ENCODE results near the gene ANXA5. TPM values are rescaled to one million over a fixed set of nuclear protein-coding genes. Genes with fewer than 3 reads are reported as not detected.
A peak's percentile ranks its signal among the peaks of the same experiment; 100 is the strongest.

ANXA5 gene
- total and polyA plus RNA-seq, 3 experiments from 2014 or later: 79.7 to 183 (median 83.5) TPM

- Mint-ChIP-seq H3K27ac (peak overlapping the region; percentile 89 to 98 (median 96)), H3K4me1 (peaks cover 29 to 33% (median 30%) of the 10 kb centered on the region in 3 donors), H3K27me3 (peaks cover 0 to 2% of the 10 kb centered on the region in 2 donors), H3K36me3 (peaks cover 0 to 16% (median 6%) of the 10 kb centered on the region in 3 donors), H3K4me3 (peak overlapping the region; percentile 90 to 99 (median 98)), H3K9me3 (no peaks in the 10 kb centered on the region)
- H3K27ac ChIP-seq (ENCODE audit: low read depth, low read length): peak overlapping the region; percentile 85
- H3K4me1 ChIP-seq (ENCODE audit: insufficient read depth, low read length): no peaks in the 10 kb centered on the region
- no peaks in the 10 kb centered on the region for H3K27me3 ChIP-seq (ENCODE audit: insufficient read depth, low read length, poor library complexity, severe bottlenecking)
- POLR2A ChIA-PET: interaction anchor here (1.3 to 1.8 kb wide), 2 partner anchors 12 to 105 kb away, joined by 4 to 7 read pairs; partner anchors contain the start of gene EXOSC9
- H3K36me3 ChIP-seq (ENCODE audit: insufficient read depth, low read length): no peaks in the 10 kb centered on the region
- peak overlapping the region; percentile 79 for H3K4me3 ChIP-seq (ENCODE audit: low read length)
- H3K9me3 ChIP-seq (ENCODE audit: low read length): no peaks in the 10 kb centered on the region
- DNase-seq: peak; percentile 38 to 65 (median 45)
- CTCF ChIA-PET: interaction anchor here (0.7 to 1.9 kb wide), 4 partner anchors 9 to 204 kb away, joined by 3 to 7 read pairs (median 4); no protein-coding TSS in a partner anchor
Measured at GRCh38 chr4:121696170-121696580, 605 bp downstream of the ANXA5 start.

DNA sequence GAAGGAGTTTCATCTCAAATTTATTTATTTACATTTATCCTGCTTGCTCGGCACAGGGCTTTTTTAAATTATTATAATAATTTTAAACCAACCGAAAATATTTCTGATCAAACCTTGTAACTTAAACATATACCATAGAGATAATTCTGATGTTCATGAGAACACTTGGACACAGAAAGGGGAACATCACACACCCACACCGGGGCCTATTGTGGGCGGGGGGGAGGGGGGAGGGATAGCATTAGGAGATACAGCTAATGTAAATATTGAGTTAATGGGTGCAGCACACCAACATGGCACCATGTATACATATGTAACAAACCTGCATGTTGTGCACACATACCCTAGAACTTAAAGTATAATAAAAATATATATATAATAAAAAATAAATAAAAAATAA is 2.9 kb downstream of the ANXA5 start:
- ChIA-PET CTCF (no interaction called here), POLR2A (no interaction called here)
- Histone ChIP-seq H3K4me1 (ENCODE audit: insufficient read depth, low read length) (no peaks in the 10 kb centered on the region), H3K27ac (ENCODE audit: low read depth, low read length) (no peak overlapping the region), H3K27me3 (ENCODE audit: insufficient read depth, low read length, poor library complexity, severe bottlenecking) (no peaks in the 10 kb centered on the region), H3K36me3 (ENCODE audit: insufficient read depth, low read length) (no peaks in the 10 kb centered on the region), H3K4me3 (ENCODE audit: low read length) (no peak overlapping the region), H3K9me3 (ENCODE audit: low read length) (no peaks in the 10 kb centered on the region)
- DNase-seq: no peak
- peaks cover 0 to 2% of the 10 kb centered on the region in 2 donors for H3K27me3 Mint-ChIP-seq
- H3K27ac Mint-ChIP-seq: no peak overlapping the region
- no peaks in the 10 kb centered on the region for H3K9me3 Mint-ChIP-seq
- H3K4me1 Mint-ChIP-seq: peaks cover 29 to 33% (median 30%) of the 10 kb centered on the region in 3 donors
- H3K36me3 Mint-ChIP-seq: peaks cover 0 to 16% (median 6%) of the 10 kb centered on the region in 3 donors
- H3K4me3 Mint-ChIP-seq: peak overlapping the region in 1 of 7 donors; percentile 25

- Histone ChIP-seq H3K27me3 (ENCODE audit: insufficient read depth, low read length, poor library complexity, severe bottlenecking) (no peaks in the 10 kb centered on the region), H3K27ac (ENCODE audit: low read depth, low read length) (no peak overlapping the region), H3K36me3 (ENCODE audit: insufficient read depth, low read length) (no peaks in the 10 kb centered on the region), H3K4me1 (ENCODE audit: insufficient read depth, low read length) (no peaks in the 10 kb centered on the region), H3K4me3 (ENCODE audit: low read length) (no peak overlapping the region), H3K9me3 (ENCODE audit: low read length) (no peaks in the 10 kb centered on the region)
- H3K9me3 Mint-ChIP-seq: no peaks in the 10 kb centered on the region
- no peak for DNase-seq
- H3K36me3 Mint-ChIP-seq: peaks cover 0 to 16% (median 6%) of the 10 kb centered on the region in 3 donors
- peak overlapping the region in 2 of 8 donors; percentile 41 to 51 for H3K27ac Mint-ChIP-seq
- peak overlapping the region in 1 of 7 donors; percentile 25 for H3K4me3 Mint-ChIP-seq
- peaks cover 0 to 1% of the 10 kb centered on the region in 2 donors for H3K27me3 Mint-ChIP-seq
- ChIA-PET CTCF (no interaction called here), POLR2A (no interaction called here)
- peaks cover 26 to 33% (median 29%) of the 10 kb centered on the region in 3 donors for H3K4me1 Mint-ChIP-seq
Measured at GRCh38 chr4:121693450-121693849, 3.3 kb downstream of the ANXA5 start.

GRCh38 chr4:121692261-121692660 is 4.5 kb downstream of the ANXA5 start:
- Mint-ChIP-seq H3K4me1 (peaks cover 17 to 25% (median 21%) of the 10 kb centered on the region in 3 donors), H3K27me3 (no peaks in the 10 kb centered on the region), H3K4me3 (peak overlapping the region in 1 of 7 donors; percentile 43), H3K9me3 (no peaks in the 10 kb centered on the region), H3K36me3 (peaks cover 0 to 15% (median 6%) of the 10 kb centered on the region in 3 donors), H3K27ac (peak overlapping the region in 1 of 8 donors; percentile 17)
- no peaks in the 10 kb centered on the region for H3K27me3 ChIP-seq (ENCODE audit: insufficient read depth, low read length, poor library complexity, severe bottlenecking)
- H3K4me3 ChIP-seq (ENCODE audit: low read length): no peak overlapping the region
- DNase-seq: no peak
- H3K36me3 ChIP-seq (ENCODE audit: insufficient read depth, low read length): no peaks in the 10 kb centered on the region
- ChIA-PET CTCF (no interaction called here), POLR2A (no interaction called here)
- no peak overlapping the region for H3K27ac ChIP-seq (ENCODE audit: low read depth, low read length)
- H3K9me3 ChIP-seq (ENCODE audit: low read length): no peaks in the 10 kb centered on the region
- no peaks in the 10 kb centered on the region for H3K4me1 ChIP-seq (ENCODE audit: insufficient read depth, low read length)

DNA sequence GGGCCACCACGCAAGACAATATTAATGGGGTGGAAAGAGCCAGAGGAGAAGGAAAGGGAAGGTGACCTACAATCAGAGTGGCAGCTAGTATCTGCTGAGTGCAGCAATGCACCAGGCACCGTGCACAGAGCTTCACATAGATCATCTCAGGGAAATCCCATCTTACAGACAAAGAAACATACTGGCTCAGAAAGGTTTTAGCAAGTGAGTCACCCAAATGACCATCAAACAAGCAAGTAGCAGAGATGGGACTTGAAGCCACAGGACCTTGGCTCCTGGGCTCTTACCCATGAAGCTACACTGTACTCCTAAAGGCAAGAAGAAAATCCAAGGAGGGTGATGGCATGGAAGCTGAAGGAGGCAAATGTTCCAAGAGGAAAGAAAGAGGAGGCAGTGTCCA is 6.8 kb downstream of the ANXA5 start:
- no peak overlapping the region for H3K4me3 Mint-ChIP-seq
- CTCF ChIA-PET: no interaction called here
- no peaks in the 10 kb centered on the region for H3K9me3 ChIP-seq (ENCODE audit: low read length)
- POLR2A ChIA-PET: no interaction called here
- H3K4me3 ChIP-seq (ENCODE audit: low read length): no peak overlapping the region
- no peaks in the 10 kb centered on the region for H3K36me3 ChIP-seq (ENCODE audit: insufficient read depth, low read length)
- DNase-seq: no peak
- no peaks in the 10 kb centered on the region for H3K4me1 ChIP-seq (ENCODE audit: insufficient read depth, low read length)
- H3K27me3 Mint-ChIP-seq: no peaks in the 10 kb centered on the region
- no peak overlapping the region for H3K27ac Mint-ChIP-seq
- H3K4me1 Mint-ChIP-seq: peaks cover 10 to 17% (median 16%) of the 10 kb centered on the region in 3 donors
- peaks cover 3 to 29% (median 13%) of the 10 kb centered on the region in 3 donors for H3K36me3 Mint-ChIP-seq
- H3K27ac ChIP-seq (ENCODE audit: low read depth, low read length): no peak overlapping the region
- no peaks in the 10 kb centered on the region for H3K9me3 Mint-ChIP-seq
- no peaks in the 10 kb centered on the region for H3K27me3 ChIP-seq (ENCODE audit: insufficient read depth, low read length, poor library complexity, severe bottlenecking)

- CTCF ChIA-PET: no interaction called here
- H3K27me3 ChIP-seq (ENCODE audit: insufficient read depth, low read length, poor library complexity, severe bottlenecking): no peaks in the 10 kb centered on the region
- POLR2A ChIA-PET: no interaction called here
- Mint-ChIP-seq H3K4me1 (peaks cover 6 to 11% (median 9%) of the 10 kb centered on the region in 3 donors), H3K36me3 (peaks cover 3 to 37% (median 13%) of the 10 kb centered on the region in 3 donors), H3K4me3 (no peak overlapping the region), H3K27me3 (no peaks in the 10 kb centered on the region), H3K27ac (no peak overlapping the region), H3K9me3 (no peaks in the 10 kb centered on the region)
- H3K4me1 ChIP-seq (ENCODE audit: insufficient read depth, low read length): no peaks in the 10 kb centered on the region
- no peak overlapping the region for H3K4me3 ChIP-seq (ENCODE audit: low read length)
- no peaks in the 10 kb centered on the region for H3K9me3 ChIP-seq (ENCODE audit: low read length)
- no peaks in the 10 kb centered on the region for H3K36me3 ChIP-seq (ENCODE audit: insufficient read depth, low read length)
- H3K27ac ChIP-seq (ENCODE audit: low read depth, low read length): no peak overlapping the region
- no peak for DNase-seq
Measured at GRCh38 chr4:121688701-121689100, 8.1 kb downstream of the ANXA5 start.

GRCh38 chr4:121688261-121688660 is 8.5 kb downstream of the ANXA5 start:
- H3K36me3 ChIP-seq (ENCODE audit: insufficient read depth, low read length): no peaks in the 10 kb centered on the region
- H3K4me1 Mint-ChIP-seq: peaks cover 6 to 11% (median 9%) of the 10 kb centered on the region in 3 donors
- no peak overlapping the region for H3K27ac ChIP-seq (ENCODE audit: low read depth, low read length)
- H3K9me3 Mint-ChIP-seq: no peaks in the 10 kb centered on the region
- no peak overlapping the region for H3K4me3 Mint-ChIP-seq
- DNase-seq: no peak
- no peaks in the 10 kb centered on the region for H3K9me3 ChIP-seq (ENCODE audit: low read length)
- POLR2A ChIA-PET: no interaction called here
- H3K27ac Mint-ChIP-seq: no peak overlapping the region
- no peaks in the 10 kb centered on the region for H3K4me1 ChIP-seq (ENCODE audit: insufficient read depth, low read length)
- no peaks in the 10 kb centered on the region for H3K27me3 ChIP-seq (ENCODE audit: insufficient read depth, low read length, poor library complexity, severe bottlenecking)
- H3K4me3 ChIP-seq (ENCODE audit: low read length): no peak overlapping the region
- H3K27me3 Mint-ChIP-seq: no peaks in the 10 kb centered on the region
- CTCF ChIA-PET: no interaction called here
- H3K36me3 Mint-ChIP-seq: peaks cover 3 to 38% (median 13%) of the 10 kb centered on the region in 3 donors

DNA sequence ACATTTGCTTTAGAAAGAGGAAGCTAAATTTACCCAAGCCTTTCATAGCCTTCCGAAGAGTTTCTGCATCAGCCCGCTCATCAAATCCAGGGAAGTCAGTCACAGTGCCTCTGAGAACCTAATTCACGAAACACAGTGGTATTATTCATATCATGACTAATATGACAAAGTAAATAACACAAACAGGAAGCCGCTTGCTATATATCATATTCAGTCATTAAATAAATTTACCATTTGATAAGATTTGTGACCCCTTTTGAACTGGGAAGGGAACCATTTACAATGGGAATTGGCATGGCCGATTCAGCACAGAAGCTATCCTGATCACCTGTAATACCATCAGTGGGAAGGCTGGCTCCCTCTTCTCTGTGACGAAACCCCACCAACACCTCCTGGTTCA is 10.5 kb downstream of the ANXA5 start:
- H3K27ac Mint-ChIP-seq: peak overlapping the region in 1 of 8 donors; percentile 59
- CTCF ChIA-PET: interaction anchor here (1.1 kb wide), 1 partner anchor 51 kb away, joined by 3 read pairs; no protein-coding TSS in a partner anchor

More for the DNA sequence above, 10.5 kb downstream of the ANXA5 start:
- Mint-ChIP-seq H3K4me1 (peaks cover 0 to 9% (median 6%) of the 10 kb centered on the region in 3 donors), H3K27me3 (no peaks in the 10 kb centered on the region), H3K9me3 (no peaks in the 10 kb centered on the region), H3K4me3 (no peak overlapping the region), H3K36me3 (peaks cover 3 to 44% (median 9%) of the 10 kb centered on the region in 3 donors)
- H3K36me3 ChIP-seq (ENCODE audit: insufficient read depth, low read length): peaks cover 3% of the 10 kb centered on the region
- POLR2A ChIA-PET: no interaction called here
- H3K4me3 ChIP-seq (ENCODE audit: low read length): no peak overlapping the region
- no peak overlapping the region for H3K27ac ChIP-seq (ENCODE audit: low read depth, low read length)
- no peak for DNase-seq
- H3K27me3 ChIP-seq (ENCODE audit: insufficient read depth, low read length, poor library complexity, severe bottlenecking): no peaks in the 10 kb centered on the region
- H3K9me3 ChIP-seq (ENCODE audit: low read length): no peaks in the 10 kb centered on the region
- H3K4me1 ChIP-seq (ENCODE audit: insufficient read depth, low read length): no peaks in the 10 kb centered on the region
